ENCODE measurements around the gene GXYLT2. TPM values are rescaled to one million over a fixed set of nuclear protein-coding genes. Genes with fewer than 3 reads are reported as not detected.
A peak's percentile ranks its signal among the peaks of the same experiment; 100 is the strongest.

The GXYLT2 gene
- total and polyA plus RNA-seq, 10 of the 15 experiments (the other 5 are each of a cell fraction or from before 2014, with no cell fraction given), result 0.27 to 2.6 (median 0.78) TPM

- TF ChIP-seq ZNF24 (IDR thresholded peaks at IDR 0.05), result peak; percentile 92
- TF ChIP-seq DPF2 (IDR thresholded peaks at IDR 0.05), result peak; percentile 68
- 0 out of 2 replicates have a peak, but pooled peaks have one; percentile 32 for TF ChIP-seq BCL11A (IDR thresholded peaks at IDR 0.05; ENCODE audit: low read depth, low read length)
- TF ChIP-seq ATF7 (IDR thresholded peaks at IDR 0.05; ENCODE audit: low read depth), result peak; percentile 64
- TF ChIP-seq NFYA (IDR thresholded peaks at IDR 0.05; ENCODE audit: borderline replicate concordance, low read depth, low read length), result no peak
- TF ChIP-seq YBX1 (IDR thresholded peaks at IDR 0.05), result no peak
- no peak for TF ChIP-seq CHD1 (IDR thresholded peaks at IDR 0.05; ENCODE audit: low read depth, low read length)
- no peak for TF ChIP-seq CBX3 (IDR thresholded peaks at IDR 0.05; ENCODE audit: borderline replicate concordance, low read depth)
- TF ChIP-seq MEF2B (IDR thresholded peaks at IDR 0.05; ENCODE audit: partially characterized antibody, poor library complexity, severe bottlenecking), result peak; percentile 34
- peak; percentile 77; the same call in 1 of the 2 replicates for TF ChIP-seq SMARCA5 (IDR thresholded peaks at IDR 0.05)
Observed at GRCh38 chr3:72951259-72951722, 63.4 kb downstream of the GXYLT2 start (continued).

GRCh38 chr3:72953325-72953956 is 65.6 kb downstream of the GXYLT2 start:
- DNase-seq (ENCODE audit: low read depth, low spot score), result no peak

More at GRCh38 chr3:72953325-72953956, 65.6 kb downstream of the GXYLT2 start:
- H3K9ac ChIP-seq (ENCODE audit: control insufficient read depth, insufficient read depth, low read length), result no peak overlapping the region
- ATAC-seq (no peak), FAIRE-seq (no peak)
- intact Hi-C loops (cut with micrococcal nuclease; ENCODE audit: unreplicated experiment) (no loop called here), in situ Hi-C loops (cut with MboI) (no loop called here)
- no peak overlapping the region for H3K4me2 ChIP-seq (ENCODE audit: control insufficient read depth, insufficient read depth)
- H3K4me3 ChIP-seq, result no peak overlapping the region
- CTCF ChIA-PET, result interaction anchor here (0.7 to 2.2 kb wide), 7 partner anchors 9 to 132 kb away, joined by 3 to 6 read pairs (median 3); no protein-coding TSS in a partner anchor
- WGBS (ENCODE audit: insufficient coverage, insufficient replicate concordance, low lambda C conversion rate, missing lambda C conversion rate), result 68% methylated on average over 7 of the region's 7 CpGs
- RAD21 ChIA-PET (ENCODE audit: unreplicated experiment), result interaction anchor here (0.9 to 1.0 kb wide), 3 partner anchors 19 to 102 kb away, joined by 3 to 4 read pairs (median 3); no protein-coding TSS in a partner anchor
- TF ChIP-seq TAF1 (IDR thresholded peaks at IDR 0.05; ENCODE audit: borderline replicate concordance, low read depth, low read length), result no peak
- TF ChIP-seq POLR2AphosphoS5 (IDR thresholded peaks at IDR 0.05; ENCODE audit: low read length), result no peak
- no peak for TF ChIP-seq KDM1A (IDR thresholded peaks at IDR 0.05; ENCODE audit: borderline replicate concordance)
- TF ChIP-seq TARDBP (IDR thresholded peaks at IDR 0.05; ENCODE audit: borderline replicate concordance), result no peak
- H4K20me1 ChIP-seq (ENCODE audit: control insufficient read depth, insufficient read depth), result no peaks in the 10 kb centered on the region
- SMC1A ChIA-PET (ENCODE audit: uncharacterized antibody, unreplicated experiment), result interaction anchor here (2.6 kb wide), 1 partner anchor 11 kb away, joined by 14 read pairs; no protein-coding TSS in a partner anchor
- no peaks in the 10 kb centered on the region for H3K27me3 ChIP-seq (replicated peaks in 1 of 2; ENCODE audit: control insufficient read depth in 2 of 2, insufficient read depth in 2 of 2, low read length in 1 of 2)
- no peaks in the 10 kb centered on the region for H3K36me3 ChIP-seq (ENCODE audit: control insufficient read depth in 2 of 2, insufficient read depth in 2 of 2, low read length in 1 of 2)
- H3K4me1 ChIP-seq (ENCODE audit: control insufficient read depth, insufficient read depth, low read length), result peaks cover 13% of the 10 kb centered on the region
- no TSS peak for BruUV-seq (replicated peaks)
- POLR2A ChIA-PET, result interaction anchor here (0.6 to 1.1 kb wide), 3 partner anchors 10 to 41 kb away, joined by 3 to 7 read pairs (median 3); no protein-coding TSS in a partner anchor
- H3K79me2 ChIP-seq (ENCODE audit: control insufficient read depth, insufficient read depth, low read length), result no peaks in the 10 kb centered on the region
- no peak overlapping the region for H2AFZ ChIP-seq (ENCODE audit: control insufficient read depth, low read depth, low read length)
- H3K27ac ChIP-seq (ENCODE audit: control insufficient read depth, insufficient read depth), result no peak overlapping the region
- H3K9me3 ChIP-seq (replicated peaks; ENCODE audit: control insufficient read depth, insufficient read depth, low read length), result no peaks in the 10 kb centered on the region

Data from GM12878 (cell line).